Activated B cell treated with CpG ODN at 0.5 μM for 24 hours (primary cell): ENCODE results near the gene PCDHGA1. TPM values are rescaled to one million over a fixed set of nuclear protein-coding genes. Genes with fewer than 3 reads are reported as not detected.
"Not testable (repeated sequence)": the region's sequence is repeated elsewhere in the genome, so short reads cannot be mapped to it uniquely, and the experiment has no call there.

Experiments
- ATAC-seq: fragments of 200-7000 bp; cut with Tn5 transposase; one replicate; pipeline ENCODE4 v1.10.0; 2021; ENCODE audit warnings: low read depth, mild to moderate bottlenecking, moderate library complexity
- CTCF ChIA-PET: fragments of 350-600 bp; sonication (Branson Sonifier 250); formaldehyde crosslinking; loops from one replicate; lab custom pipeline; 2021; ENCODE audit warnings: antibody characterized with exemption; lab: Charles Lee
- POLR2A ChIA-PET: fragments of 350-600 bp; sonication (Branson Sonifier 250); formaldehyde crosslinking; loops from one replicate; lab custom pipeline; 2021; ENCODE audit warnings: antibody characterized with exemption; lab: Charles Lee
- DNase-seq: peaks from one replicate; pipeline ENCODE4 v3.0.0; 2022
- H3K27ac Mint-ChIP-seq: one replicate; pipeline ENCODE4 v1.8.0; 2020; ENCODE audit warnings: mixed read lengths
- H3K27me3 Mint-ChIP-seq: one replicate; pipeline ENCODE4 v1.8.0; 2021; ENCODE audit warnings: mixed read lengths
- H3K36me3 Mint-ChIP-seq: one replicate; pipeline ENCODE4 v1.8.0; 2021; ENCODE audit warnings: low read depth, mixed read lengths
- H3K4me1 Mint-ChIP-seq: one replicate; pipeline ENCODE4 v1.8.0; 2021; ENCODE audit warnings: mixed read lengths
- H3K4me3 Mint-ChIP-seq: one replicate; pipeline ENCODE4 v1.8.0; 2020; ENCODE audit warnings: mild to moderate bottlenecking, mixed read lengths
- H3K9me3 Mint-ChIP-seq: one replicate; pipeline ENCODE4 v1.8.0; 2020; ENCODE audit warnings: mixed read lengths
- CTCF ChIP-seq: fragments of 200-600 bp; IDR thresholded peaks from one replicate; pipeline ENCODE4 v1.8.0; 2022; ENCODE audit warnings: antibody characterized with exemption, mild to moderate bottlenecking
- intact Hi-C: fragments of 100-400 bp; cut with micrococcal nuclease; formaldehyde crosslinking; loops from one replicate; pipeline ENCODE4 v1.15.1; 2024
- total RNA-seq: library from RNA; stranded (reverse); gene quantifications from 2 replicates; pipeline ENCODE4 v1.2.3, GENCODE V29; 2022

Gene PCDHGA1
- total RNA-seq, 1 donor from 2014 or later, result 0.29 TPM

- no peak for ATAC-seq
- ChIA-PET POLR2A (no interaction called here), CTCF (no interaction called here)
- H3K4me3 Mint-ChIP-seq, result no peak overlapping the region
- DNase-seq, result no peak
- peaks cover 50% of the 10 kb centered on the region for H3K27me3 Mint-ChIP-seq
- intact Hi-C loops, result loop anchor here (5.0 to 10.0 kb wide), 3 partner anchors 37 to 465 kb away; partner anchors contain the start of genes PCDH1, PCDHGA6, PCDHGB3 and TAF7
- peaks cover 18% of the 10 kb centered on the region for H3K4me1 Mint-ChIP-seq
- H3K36me3 Mint-ChIP-seq, result peaks cover 2% of the 10 kb centered on the region
- H3K9me3 Mint-ChIP-seq, result peaks cover 19% of the 10 kb centered on the region
- TF ChIP-seq CTCF, result no peak
- H3K27ac Mint-ChIP-seq, result no peak overlapping the region
These were observed 79.4 kb downstream of the PCDHGA1 start for GRCh38 chr5:141409598-141410306.

GRCh38 chr5:141411575-141411974, 81.3 kb downstream of the PCDHGA1 start:
- no peak for TF ChIP-seq CTCF
- ATAC-seq (no peak), DNase-seq (no peak)
- Mint-ChIP-seq H3K4me1 (peaks cover 18% of the 10 kb centered on the region), H3K36me3 (peaks cover 2% of the 10 kb centered on the region), H3K27ac (no peak overlapping the region), H3K9me3 (peaks cover 14% of the 10 kb centered on the region), H3K4me3 (no peak overlapping the region), H3K27me3 (peaks cover 46% of the 10 kb centered on the region)
- CTCF ChIA-PET, result interaction anchor here (3.4 kb wide), 1 partner anchor 152 kb away, joined by 38 read pairs; no protein-coding TSS in a partner anchor
- intact Hi-C loops, result loop anchor here (5.0 to 10.0 kb wide), 3 partner anchors 39 to 463 kb away; partner anchors contain the start of genes PCDH1, PCDHGA6, PCDHGB3 and TAF7
- POLR2A ChIA-PET, result no interaction called here

- ChIA-PET POLR2A (interaction anchor here (1.0 kb wide), 1 partner anchor 145 kb away, joined by 5 read pairs; no protein-coding TSS in a partner anchor), CTCF (interaction anchor here (0.5 to 3.6 kb wide), 15 partner anchors 8 to 238 kb away, joined by 3 to 38 read pairs (median 4); partner anchors contain the start of genes FCHSD1, PCDHGA11, PCDHGA12 and PCDHGC3)
- Mint-ChIP-seq H3K27ac (peak within 1 kb of the TSS; percentile 41), H3K27me3 (peaks cover 52% of the 10 kb centered on the region), H3K4me3 (peak within 1 kb of the TSS; percentile 86), H3K36me3 (peaks cover 2% of the 10 kb centered on the region), H3K4me1 (peaks cover 21% of the 10 kb centered on the region), H3K9me3 (peaks cover 12% of the 10 kb centered on the region)
- ATAC-seq (peak; percentile 66), DNase-seq (no peak)
- intact Hi-C loops, result loop anchor here (1.0 to 10.0 kb wide), 5 partner anchors 41 to 462 kb away; partner anchors contain the start of genes PCDH1, PCDHGA6, PCDHGB3 and TAF7
- no peak for TF ChIP-seq CTCF
These were observed 82.7 kb downstream of the PCDHGA1 start, which contains the start of gene PCDHGA10 for GRCh38 chr5:141412854-141413539. Gene PCDHGA10 (plus strand): TSS chr5:141412987. CDS start chr5:141413176, 189 bp downstream.

GRCh38 chr5:141413540-141414069, 83.3 kb downstream of the PCDHGA1 start:
- ChIA-PET POLR2A (no interaction called here), CTCF (interaction anchor here (1.0 to 3.6 kb wide), 11 partner anchors 17 to 157 kb away, joined by 3 to 38 read pairs (median 7); partner anchors contain the start of genes PCDHGA12, PCDHGC3 and TAF7)
- no peak for TF ChIP-seq CTCF
- peak overlapping the region; percentile 86 for H3K4me3 Mint-ChIP-seq
- H3K27me3 Mint-ChIP-seq, result peaks cover 55% of the 10 kb centered on the region
- ATAC-seq, result no peak
- peaks cover 21% of the 10 kb centered on the region for H3K4me1 Mint-ChIP-seq
- peaks cover 4% of the 10 kb centered on the region for H3K36me3 Mint-ChIP-seq
- intact Hi-C loops, result loop anchor here (1.0 to 10.0 kb wide), 4 partner anchors 41 to 461 kb away; partner anchors contain the start of genes PCDH1, PCDHGA6, PCDHGB3 and TAF7
- no peak overlapping the region for H3K27ac Mint-ChIP-seq
- H3K9me3 Mint-ChIP-seq, result peaks cover 18% of the 10 kb centered on the region
- DNase-seq, result no peak

GRCh38 chr5:141414548-141415274, 84.4 kb downstream of the PCDHGA1 start:
- ATAC-seq, DNase-seq, POLR2A ChIA-PET, H3K27ac Mint-ChIP-seq, H3K36me3 Mint-ChIP-seq, H3K4me3 Mint-ChIP-seq: not testable (repeated sequence)
- peaks cover 21% of the 10 kb centered on the region for H3K4me1 Mint-ChIP-seq
- intact Hi-C loops, result loop anchor here (5.0 to 10.0 kb wide), 3 partner anchors 42 to 460 kb away; partner anchors contain the start of genes PCDH1, PCDHGA6, PCDHGB3 and TAF7
- peaks cover 14% of the 10 kb centered on the region for H3K9me3 Mint-ChIP-seq
- CTCF ChIA-PET, result interaction anchor here (3.0 to 3.6 kb wide), 3 partner anchors 110 to 149 kb away, joined by 15 to 38 read pairs (median 22); no protein-coding TSS in a partner anchor
- H3K27me3 Mint-ChIP-seq, result peaks cover 52% of the 10 kb centered on the region

GRCh38 chr5:141415275-141415618, 84.9 kb downstream of the PCDHGA1 start:
- not testable (repeated sequence) for DNase-seq, ATAC-seq, H3K27ac Mint-ChIP-seq, H3K36me3 Mint-ChIP-seq
- CTCF ChIA-PET, result interaction anchor here (0.9 to 3.6 kb wide), 2 partner anchors 143 to 152 kb away, joined by 3 to 22 read pairs; no protein-coding TSS in a partner anchor
- intact Hi-C loops, result loop anchor here (10.0 kb wide), 1 partner anchor 460 kb away; the partner anchor contains the start of gene PCDH1
- H3K4me3 Mint-ChIP-seq, result peak overlapping the region; percentile 32
- peaks cover 15% of the 10 kb centered on the region for H3K9me3 Mint-ChIP-seq
- POLR2A ChIA-PET, result interaction anchor here (0.7 kb wide), 1 partner anchor 854 kb away, joined by 3 read pairs; no protein-coding TSS in a partner anchor
- H3K4me1 Mint-ChIP-seq, result peaks cover 21% of the 10 kb centered on the region
- peaks cover 53% of the 10 kb centered on the region for H3K27me3 Mint-ChIP-seq
